ENCODE results near the gene ADAT2. TPM values are rescaled to one million over a fixed set of nuclear protein-coding genes. Genes with fewer than 3 reads are reported as not detected.

ADAT2 gene
- total and polyA plus RNA-seq, 2 of the 13 experiments (the other 11 are each of a cell fraction or from before 2014, with no cell fraction given), result 10.5 to 18.3 TPM

DNA sequence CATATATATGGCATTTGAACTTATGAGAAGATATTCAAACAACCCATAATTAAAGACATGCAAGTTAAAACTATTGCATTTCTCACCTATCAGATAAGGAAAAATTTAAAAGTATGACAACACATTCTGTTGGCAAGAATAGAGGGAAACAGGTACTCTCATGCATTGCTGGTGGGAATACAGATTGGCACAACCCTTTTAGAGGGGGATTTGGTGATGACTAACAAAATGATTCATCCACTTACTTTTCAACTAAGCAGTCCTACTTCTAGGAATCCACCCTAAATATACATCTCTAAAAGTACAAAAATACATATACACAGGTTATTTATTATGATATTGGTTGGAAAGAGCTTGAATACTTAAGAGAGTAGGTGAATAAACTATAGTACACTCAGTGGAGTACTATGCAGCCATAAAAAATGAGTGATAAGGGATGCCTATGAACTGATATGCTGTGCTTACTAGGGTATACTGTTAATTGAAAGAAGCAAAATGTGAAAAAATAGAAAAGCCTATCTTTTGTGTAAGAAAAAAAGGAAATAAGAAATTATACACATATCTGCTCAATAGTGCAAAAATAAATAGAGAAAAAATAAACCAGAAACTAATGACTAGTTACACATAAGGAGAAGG is 42.2 kb downstream of the ADAT2 start (continued):
- TF ChIP-seq CHD4 (IDR thresholded peaks at IDR 0.05; ENCODE audit: borderline replicate concordance, low read length) (peak; percentile 86; the same call in 1 of the 2 replicates), PCBP2 (optimal IDR thresholded peaks at IDR 0.05; ENCODE audit: low read depth, low read length, poor library complexity, severe bottlenecking) (no peak), RCOR2 (CRISPR knock-in tag; IDR thresholded peaks at IDR 0.05) (peak; percentile 56; the same call in 1 of the 2 replicates), LCORL (IDR thresholded peaks at IDR 0.05) (no peak), LCORL (CRISPR knock-in tag; IDR thresholded peaks at IDR 0.05) (no peak), SPEN (CRISPR knock-in tag; IDR thresholded peaks at IDR 0.05; ENCODE audit: low read depth) (no peak)
- TF ChIP-seq, protein P1, sequence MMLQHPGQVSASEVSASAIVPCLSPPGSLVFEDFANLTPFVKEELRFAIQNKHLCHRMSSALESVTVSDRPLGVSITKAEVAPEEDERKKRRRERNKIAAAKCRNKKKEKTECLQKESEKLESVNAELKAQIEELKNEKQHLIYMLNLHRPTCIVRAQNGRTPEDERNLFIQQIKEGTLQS (CRISPR knock-in tag; IDR thresholded peaks at IDR 0.05), result no peak
- TF ChIP-seq, protein P2, sequence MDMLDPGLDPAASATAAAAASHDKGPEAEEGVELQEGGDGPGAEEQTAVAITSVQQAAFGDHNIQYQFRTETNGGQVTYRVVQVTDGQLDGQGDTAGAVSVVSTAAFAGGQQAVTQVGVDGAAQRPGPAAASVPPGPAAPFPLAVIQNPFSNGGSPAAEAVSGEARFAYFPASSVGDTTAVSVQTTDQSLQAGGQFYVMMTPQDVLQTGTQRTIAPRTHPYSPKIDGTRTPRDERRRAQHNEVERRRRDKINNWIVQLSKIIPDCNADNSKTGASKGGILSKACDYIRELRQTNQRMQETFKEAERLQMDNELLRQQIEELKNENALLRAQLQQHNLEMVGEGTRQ (IDR thresholded peaks at IDR 0.05; ENCODE audit: low read depth, low read length), result no peak
- TF ChIP-seq, protein P2 (CRISPR knock-in tag; IDR thresholded peaks at IDR 0.05; ENCODE audit: borderline replicate concordance), result no peak

DNA sequence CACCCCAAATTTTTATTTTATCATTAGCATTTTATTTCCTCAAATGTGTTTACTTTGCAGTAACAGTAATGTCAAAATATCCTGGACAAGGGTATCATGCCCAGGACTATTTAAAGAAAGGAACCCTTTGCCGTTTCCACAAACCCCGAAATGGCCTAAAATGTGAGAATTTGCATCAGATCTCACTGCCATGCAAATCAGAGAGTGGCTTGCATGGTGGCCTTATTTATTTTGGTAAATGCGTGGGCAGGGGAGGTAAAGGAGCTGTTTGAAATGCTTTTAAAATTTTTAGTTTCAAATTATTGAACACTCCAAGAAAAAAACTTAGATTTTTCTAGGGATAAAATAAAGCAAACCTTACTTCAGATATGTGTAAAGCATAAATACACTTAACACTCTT is 43.8 kb downstream of the ADAT2 start:
- Histone ChIP-seq H3K36me3 (replicated peaks in 1 of 2; ENCODE audit: control insufficient read depth in 1 of 2, insufficient read depth in 2 of 2, low read length in 2 of 2) (no peaks in the 10 kb centered on the region), H3K4me3 (replicated peaks in 1 of 3; ENCODE audit: insufficient read depth in 1 of 3, low read depth in 2 of 3, low read length in 3 of 3) (no peak overlapping the region), H3K79me2 (ENCODE audit: insufficient read depth, low read length) (no peaks in the 10 kb centered on the region), H3K4me1 (ENCODE audit: insufficient read depth, low read length) (peaks cover 42% of the 10 kb centered on the region), H2AFZ (ENCODE audit: low read length) (no peak overlapping the region), H3K27me3 (ENCODE audit: control insufficient read depth in 1 of 2, insufficient read depth in 2 of 2, low read length in 2 of 2) (no peaks in the 10 kb centered on the region), H4K20me1 (ENCODE audit: insufficient read depth, low read length) (no peaks in the 10 kb centered on the region), H3K9me3 (ENCODE audit: low read length) (no peaks in the 10 kb centered on the region), H3K27ac (ENCODE audit: extremely low read length, insufficient read depth, low read length) (no peak overlapping the region), H3K4me2 (ENCODE audit: low read depth, low read length) (no peak overlapping the region), H3K9ac (ENCODE audit: insufficient read depth, low read depth, low read length) (no peak overlapping the region)
- ChIA-PET POLR2A (no interaction called here), CTCF (ENCODE audit: low intra/inter-chr PET ratio, low total read pairs) (no interaction called here)
- FAIRE-seq (no peak), DNase-seq (ENCODE audit: low spot score) (no peak), ATAC-seq (no peak)
- in situ Hi-C loops (cut with HindIII; ENCODE audit: extremely low pct_ligation_motif_present, low pct_unique_long_range_greater_than_20kb) (no loop called here), intact Hi-C loops (cut with micrococcal nuclease; ENCODE audit: unreplicated experiment) (no loop called here)
- no TSS peak for BruUV-seq (replicated peaks)
- WGBS (ENCODE audit: low lambda C conversion rate), result 96% methylated on average over 3 of the region's 3 CpGs
- TF ChIP-seq ZNF772 (CRISPR knock-in tag; IDR thresholded peaks at IDR 0.05), result no peak
- TF ChIP-seq, protein P3, sequence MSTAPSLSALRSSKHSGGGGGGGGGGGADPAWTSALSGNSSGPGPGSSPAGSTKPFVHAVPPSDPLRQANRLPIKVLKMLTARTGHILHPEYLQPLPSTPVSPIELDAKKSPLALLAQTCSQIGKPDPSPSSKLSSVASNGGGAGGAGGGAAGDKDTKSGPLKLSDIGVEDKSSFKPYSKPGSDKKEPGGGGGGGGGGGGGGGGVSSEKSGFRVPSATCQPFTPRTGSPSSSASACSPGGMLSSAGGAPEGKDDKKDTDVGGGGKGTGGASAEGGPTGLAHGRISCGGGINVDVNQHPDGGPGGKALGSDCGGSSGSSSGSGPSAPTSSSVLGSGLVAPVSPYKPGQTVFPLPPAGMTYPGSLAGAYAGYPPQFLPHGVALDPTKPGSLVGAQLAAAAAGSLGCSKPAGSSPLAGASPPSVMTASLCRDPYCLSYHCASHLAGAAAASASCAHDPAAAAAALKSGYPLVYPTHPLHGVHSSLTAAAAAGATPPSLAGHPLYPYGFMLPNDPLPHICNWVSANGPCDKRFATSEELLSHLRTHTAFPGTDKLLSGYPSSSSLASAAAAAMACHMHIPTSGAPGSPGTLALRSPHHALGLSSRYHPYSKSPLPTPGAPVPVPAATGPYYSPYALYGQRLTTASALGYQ (CRISPR knock-in tag; IDR thresholded peaks at IDR 0.05), result no peak
- TF ChIP-seq MAFK (conservative IDR thresholded peaks at IDR 0.05 in 1 of 2, IDR thresholded peaks at IDR 0.05 in 1 of 2; ENCODE audit: low read length in 2 of 2), result no peak
- no peak for TF ChIP-seq IKZF1 (IDR thresholded peaks at IDR 0.05)
- TF ChIP-seq SRSF9 (IDR thresholded peaks at IDR 0.05; ENCODE audit: borderline replicate concordance, insufficient read depth, low read depth, low read length, poor library complexity, severe bottlenecking), result no peak
- TF ChIP-seq, protein P4, sequence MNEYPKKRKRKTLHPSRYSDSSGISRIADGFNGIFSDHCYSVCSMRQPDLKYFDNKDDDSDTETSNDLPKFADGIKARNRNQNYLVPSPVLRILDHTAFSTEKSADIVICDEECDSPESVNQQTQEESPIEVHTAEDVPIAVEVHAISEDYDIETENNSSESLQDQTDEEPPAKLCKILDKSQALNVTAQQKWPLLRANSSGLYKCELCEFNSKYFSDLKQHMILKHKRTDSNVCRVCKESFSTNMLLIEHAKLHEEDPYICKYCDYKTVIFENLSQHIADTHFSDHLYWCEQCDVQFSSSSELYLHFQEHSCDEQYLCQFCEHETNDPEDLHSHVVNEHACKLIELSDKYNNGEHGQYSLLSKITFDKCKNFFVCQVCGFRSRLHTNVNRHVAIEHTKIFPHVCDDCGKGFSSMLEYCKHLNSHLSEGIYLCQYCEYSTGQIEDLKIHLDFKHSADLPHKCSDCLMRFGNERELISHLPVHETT (CRISPR knock-in tag; conservative IDR thresholded peaks at IDR 0.05), result no peak
- TF ChIP-seq, protein P5, sequence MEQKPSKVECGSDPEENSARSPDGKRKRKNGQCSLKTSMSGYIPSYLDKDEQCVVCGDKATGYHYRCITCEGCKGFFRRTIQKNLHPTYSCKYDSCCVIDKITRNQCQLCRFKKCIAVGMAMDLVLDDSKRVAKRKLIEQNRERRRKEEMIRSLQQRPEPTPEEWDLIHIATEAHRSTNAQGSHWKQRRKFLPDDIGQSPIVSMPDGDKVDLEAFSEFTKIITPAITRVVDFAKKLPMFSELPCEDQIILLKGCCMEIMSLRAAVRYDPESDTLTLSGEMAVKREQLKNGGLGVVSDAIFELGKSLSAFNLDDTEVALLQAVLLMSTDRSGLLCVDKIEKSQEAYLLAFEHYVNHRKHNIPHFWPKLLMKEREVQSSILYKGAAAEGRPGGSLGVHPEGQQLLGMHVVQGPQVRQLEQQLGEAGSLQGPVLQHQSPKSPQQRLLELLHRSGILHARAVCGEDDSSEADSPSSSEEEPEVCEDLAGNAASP (CRISPR knock-in tag; IDR thresholded peaks at IDR 0.05; ENCODE audit: borderline replicate concordance), result no peak
- TF ChIP-seq REXO4 (CRISPR knock-in tag; IDR thresholded peaks at IDR 0.05; ENCODE audit: borderline replicate concordance), result no peak
